ENCODE measurements around the gene CYB5A.

CYB5A gene

GRCh38 chr18:74289137-74289536 is 2.6 kb downstream of the CYB5A start:
- Histone ChIP-seq H3K36me3 (replicated peaks; ENCODE audit: insufficient read depth, low read length) (no peaks in the 10 kb centered on the region), H3K4me3 (ENCODE audit: low read length) (no peak overlapping the region), H3K9ac (ENCODE audit: low read length) (no peak overlapping the region), H4K20me1 (ENCODE audit: insufficient read depth, low read length) (no peaks in the 10 kb centered on the region), H3K4me1 (ENCODE audit: low read length) (peaks cover 30% of the 10 kb centered on the region), H3K4me2 (ENCODE audit: low read depth, low read length) (no peak overlapping the region), H2AFZ (ENCODE audit: low read length) (no peak overlapping the region), H3K27me3 (replicated peaks; ENCODE audit: insufficient read depth, low read length) (no peaks in the 10 kb centered on the region), H3K9me2 (replicated peaks; ENCODE audit: insufficient read depth, low read length) (no peaks in the 10 kb centered on the region), H3K27ac (ENCODE audit: low read length) (no peak overlapping the region), H3F3A (ENCODE audit: insufficient read depth, low read length) (no peaks in the 10 kb centered on the region; the same call in none of the 2 replicates), H3K9me3 (replicated peaks; ENCODE audit: insufficient read depth, low read length) (no peaks in the 10 kb centered on the region), H3K79me2 (ENCODE audit: low read length) (peaks cover 69% of the 10 kb centered on the region)
- no peak for DNase-seq
- TF ChIP-seq EZH2 (optimal IDR thresholded peaks at IDR 0.05; ENCODE audit: low read depth, low read length) (no peak), CTCF (IDR thresholded peaks at IDR 0.05; ENCODE audit: low read length) (no peak), EZH2phosphoT487 (IDR thresholded peaks at IDR 0.05; ENCODE audit: low read length) (no peak)

- peaks cover 30% of the 10 kb centered on the region for H3K4me1 ChIP-seq (ENCODE audit: low read length)
- no peak overlapping the region for H2AFZ ChIP-seq (ENCODE audit: low read length)
- no peaks in the 10 kb centered on the region for H3K9me3 ChIP-seq (replicated peaks; ENCODE audit: insufficient read depth, low read length)
- H3K4me3 ChIP-seq (ENCODE audit: low read length): no peak overlapping the region
- H3K79me2 ChIP-seq (ENCODE audit: low read length): peaks cover 71% of the 10 kb centered on the region
- H3K9me2 ChIP-seq (replicated peaks; ENCODE audit: insufficient read depth, low read length): no peaks in the 10 kb centered on the region
- H3K27me3 ChIP-seq (replicated peaks; ENCODE audit: insufficient read depth, low read length): no peaks in the 10 kb centered on the region
- H3K4me2 ChIP-seq (ENCODE audit: low read depth, low read length): no peak overlapping the region
- no peak overlapping the region for H3K9ac ChIP-seq (ENCODE audit: low read length)
- no peak for TF ChIP-seq EZH2phosphoT487 (IDR thresholded peaks at IDR 0.05; ENCODE audit: low read length)
- no peak for TF ChIP-seq CTCF (IDR thresholded peaks at IDR 0.05; ENCODE audit: low read length)
- no peak for TF ChIP-seq EZH2 (optimal IDR thresholded peaks at IDR 0.05; ENCODE audit: low read depth, low read length)
- no peak for DNase-seq
- no peak overlapping the region for H3K27ac ChIP-seq (ENCODE audit: low read length)
- no peaks in the 10 kb centered on the region; the same call in none of the 2 replicates for H3F3A ChIP-seq (ENCODE audit: insufficient read depth, low read length)
- H3K36me3 ChIP-seq (replicated peaks; ENCODE audit: insufficient read depth, low read length): no peaks in the 10 kb centered on the region
- H4K20me1 ChIP-seq (ENCODE audit: insufficient read depth, low read length): no peaks in the 10 kb centered on the region
Observed at GRCh38 chr18:74288730-74289129, 3.0 kb downstream of the CYB5A start.

GRCh38 chr18:74288041-74288440 is 3.7 kb downstream of the CYB5A start:
- H3K9me2 ChIP-seq (replicated peaks; ENCODE audit: insufficient read depth, low read length): no peaks in the 10 kb centered on the region
- TF ChIP-seq EZH2 (optimal IDR thresholded peaks at IDR 0.05; ENCODE audit: low read depth, low read length) (no peak), CTCF (IDR thresholded peaks at IDR 0.05; ENCODE audit: low read length) (no peak), EZH2phosphoT487 (IDR thresholded peaks at IDR 0.05; ENCODE audit: low read length) (no peak)
- H3K27ac ChIP-seq (ENCODE audit: low read length): no peak overlapping the region
- no peak for DNase-seq
- no peaks in the 10 kb centered on the region for H3K36me3 ChIP-seq (replicated peaks; ENCODE audit: insufficient read depth, low read length)
- no peaks in the 10 kb centered on the region for H3K9me3 ChIP-seq (replicated peaks; ENCODE audit: insufficient read depth, low read length)
- no peak overlapping the region for H3K9ac ChIP-seq (ENCODE audit: low read length)
- no peaks in the 10 kb centered on the region for H4K20me1 ChIP-seq (ENCODE audit: insufficient read depth, low read length)
- peaks cover 78% of the 10 kb centered on the region for H3K79me2 ChIP-seq (ENCODE audit: low read length)
- no peak overlapping the region for H3K4me2 ChIP-seq (ENCODE audit: low read depth, low read length)
- H2AFZ ChIP-seq (ENCODE audit: low read length): no peak overlapping the region
- H3F3A ChIP-seq (ENCODE audit: insufficient read depth, low read length): no peaks in the 10 kb centered on the region; the same call in none of the 2 replicates
- no peak overlapping the region for H3K4me3 ChIP-seq (ENCODE audit: low read length)
- no peaks in the 10 kb centered on the region for H3K27me3 ChIP-seq (replicated peaks; ENCODE audit: insufficient read depth, low read length)
- H3K4me1 ChIP-seq (ENCODE audit: low read length): peaks cover 30% of the 10 kb centered on the region
